ENCODE results near the gene FKBP2. TPM values are rescaled to one million over a fixed set of nuclear protein-coding genes. Genes with fewer than 3 reads are reported as not detected.

Gene FKBP2
- total and polyA plus RNA-seq, 2 of the 13 experiments (the other 11 are each of a cell fraction or from before 2014, with no cell fraction given) = 30.1 to 53.3 TPM

DNA sequence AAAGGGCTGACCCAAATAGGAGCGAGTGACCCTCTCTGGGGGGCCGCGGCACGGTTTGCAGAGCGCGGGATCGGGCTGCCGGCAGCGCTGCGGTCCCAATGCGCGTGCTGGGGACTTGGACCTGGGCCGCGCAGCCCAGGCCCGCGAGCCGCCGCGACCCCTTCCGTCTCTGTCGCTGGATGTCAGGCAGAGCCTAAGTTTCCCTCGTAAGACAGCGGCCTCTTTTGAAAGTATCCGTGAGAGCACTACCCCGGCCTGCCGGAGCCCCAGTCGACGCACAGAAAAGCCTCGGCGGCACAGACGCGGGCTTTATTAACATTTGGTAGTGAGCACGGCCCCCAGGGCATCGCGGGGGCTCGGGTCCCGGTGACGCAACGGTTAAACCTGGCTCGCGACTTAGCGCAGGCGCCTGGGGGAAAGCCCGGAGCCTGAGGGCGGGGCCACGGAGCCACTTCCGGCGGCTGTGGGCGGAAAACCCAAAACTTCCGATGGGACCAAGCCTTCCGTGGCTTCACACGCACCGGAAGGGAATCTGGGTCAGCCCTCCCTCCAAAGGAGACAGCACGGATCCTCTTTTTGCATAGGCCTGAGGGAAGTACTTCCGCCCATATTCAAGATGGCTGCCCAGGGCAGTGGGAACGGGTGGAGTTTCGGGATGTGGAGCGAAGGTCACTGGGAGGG, 28.8 kb downstream of the FKBP2 start (continued):
- TF ChIP-seq, protein P1, sequence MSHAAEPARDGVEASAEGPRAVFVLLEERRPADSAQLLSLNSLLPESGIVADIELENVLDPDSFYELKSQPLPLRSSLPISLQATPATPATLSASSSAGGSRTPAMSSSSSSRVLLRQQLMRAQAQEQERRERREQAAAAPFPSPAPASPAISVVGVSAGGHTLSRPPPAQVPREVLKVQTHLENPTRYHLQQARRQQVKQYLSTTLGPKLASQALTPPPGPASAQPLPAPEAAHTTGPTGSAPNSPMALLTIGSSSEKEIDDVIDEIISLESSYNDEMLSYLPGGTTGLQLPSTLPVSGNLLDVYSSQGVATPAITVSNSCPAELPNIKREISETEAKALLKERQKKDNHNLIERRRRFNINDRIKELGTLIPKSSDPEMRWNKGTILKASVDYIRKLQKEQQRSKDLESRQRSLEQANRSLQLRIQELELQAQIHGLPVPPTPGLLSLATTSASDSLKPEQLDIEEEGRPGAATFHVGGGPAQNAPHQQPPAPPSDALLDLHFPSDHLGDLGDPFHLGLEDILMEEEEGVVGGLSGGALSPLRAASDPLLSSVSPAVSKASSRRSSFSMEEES (CRISPR knock-in tag; IDR thresholded peaks at IDR 0.05) = peak; percentile 30; the same call in 1 of the 2 replicates
- TF ChIP-seq TSC22D2 (CRISPR knock-in tag; IDR thresholded peaks at IDR 0.05; ENCODE audit: borderline replicate concordance) (peak; percentile 11; the same call in 1 of the 2 replicates), BHLHE40 (IDR thresholded peaks at IDR 0.05; ENCODE audit: low read length) (no peak), MLLT10 (CRISPR knock-in tag; IDR thresholded peaks at IDR 0.05) (no peak), NBN (conservative IDR thresholded peaks at IDR 0.05) (no peak), POGZ (CRISPR knock-in tag; IDR thresholded peaks at IDR 0.05) (peak; percentile 36; the same call in 1 of the 2 replicates), HMG20A (CRISPR knock-in tag; IDR thresholded peaks at IDR 0.05; ENCODE audit: borderline replicate concordance) (no peak), ZNF3 (CRISPR knock-in tag; IDR thresholded peaks at IDR 0.05) (0 out of 2 replicates have a peak, but pooled peaks have one; percentile 9), MTF2 (CRISPR knock-in tag; IDR thresholded peaks at IDR 0.05; ENCODE audit: borderline replicate concordance) (peak; percentile 92; the same call in 1 of the 2 replicates), ZNF441 (CRISPR knock-in tag; IDR thresholded peaks at IDR 0.05; ENCODE audit: borderline replicate concordance) (no peak), CEBPG (CRISPR knock-in tag; IDR thresholded peaks at IDR 0.05) (peak; percentile 88), ZNF883 (CRISPR knock-in tag; IDR thresholded peaks at IDR 0.05; ENCODE audit: not compliant biosample characterization) (peak; percentile 59), RFX3 (CRISPR knock-in tag; IDR thresholded peaks at IDR 0.05) (0 out of 2 replicates have a peak, but pooled peaks have one; percentile 13), FOXO1 (CRISPR knock-in tag; IDR thresholded peaks at IDR 0.05) (peak; percentile 9; the same call in 1 of the 2 replicates), ZSCAN21 (CRISPR knock-in tag; IDR thresholded peaks at IDR 0.05; ENCODE audit: borderline replicate concordance) (peak; percentile 32; the same call in 1 of the 2 replicates), TCF7L2 (IDR thresholded peaks at IDR 0.05; ENCODE audit: low read depth, low read length) (no peak), ISL2 (CRISPR knock-in tag; IDR thresholded peaks at IDR 0.05) (peak; percentile 29), ZNF12 (CRISPR knock-in tag; IDR thresholded peaks at IDR 0.05) (no peak)
- TF ChIP-seq, protein P2, sequence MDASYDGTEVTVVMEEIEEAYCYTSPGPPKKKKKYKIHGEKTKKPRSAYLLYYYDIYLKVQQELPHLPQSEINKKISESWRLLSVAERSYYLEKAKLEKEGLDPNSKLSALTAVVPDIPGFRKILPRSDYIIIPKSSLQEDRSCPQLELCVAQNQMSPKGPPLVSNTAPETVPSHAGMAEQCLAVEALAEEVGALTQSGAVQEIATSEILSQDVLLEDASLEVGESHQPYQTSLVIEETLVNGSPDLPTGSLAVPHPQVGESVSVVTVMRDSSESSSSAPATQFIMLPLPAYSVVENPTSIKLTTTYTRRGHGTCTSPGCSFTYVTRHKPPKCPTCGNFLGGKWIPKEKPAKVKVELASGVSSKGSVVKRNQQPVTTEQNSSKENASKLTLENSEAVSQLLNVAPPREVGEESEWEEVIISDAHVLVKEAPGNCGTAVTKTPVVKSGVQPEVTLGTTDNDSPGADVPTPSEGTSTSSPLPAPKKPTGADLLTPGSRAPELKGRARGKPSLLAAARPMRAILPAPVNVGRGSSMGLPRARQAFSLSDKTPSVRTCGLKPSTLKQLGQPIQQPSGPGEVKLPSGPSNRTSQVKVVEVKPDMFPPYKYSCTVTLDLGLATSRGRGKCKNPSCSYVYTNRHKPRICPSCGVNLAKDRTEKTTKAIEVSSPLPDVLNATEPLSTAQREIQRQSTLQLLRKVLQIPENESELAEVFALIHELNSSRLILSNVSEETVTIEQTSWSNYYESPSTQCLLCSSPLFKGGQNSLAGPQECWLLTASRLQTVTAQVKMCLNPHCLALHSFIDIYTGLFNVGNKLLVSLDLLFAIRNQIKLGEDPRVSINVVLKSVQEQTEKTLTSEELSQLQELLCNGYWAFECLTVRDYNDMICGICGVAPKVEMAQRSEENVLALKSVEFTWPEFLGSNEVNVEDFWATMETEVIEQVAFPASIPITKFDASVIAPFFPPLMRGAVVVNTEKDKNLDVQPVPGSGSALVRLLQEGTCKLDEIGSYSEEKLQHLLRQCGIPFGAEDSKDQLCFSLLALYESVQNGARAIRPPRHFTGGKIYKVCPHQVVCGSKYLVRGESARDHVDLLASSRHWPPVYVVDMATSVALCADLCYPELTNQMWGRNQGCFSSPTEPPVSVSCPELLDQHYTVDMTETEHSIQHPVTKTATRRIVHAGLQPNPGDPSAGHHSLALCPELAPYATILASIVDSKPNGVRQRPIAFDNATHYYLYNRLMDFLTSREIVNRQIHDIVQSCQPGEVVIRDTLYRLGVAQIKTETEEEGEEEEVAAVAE (CRISPR knock-in tag; IDR thresholded peaks at IDR 0.05; ENCODE audit: borderline replicate concordance) = peak; percentile 73; the same call in 1 of the 2 replicates
- TF ChIP-seq, protein P3, sequence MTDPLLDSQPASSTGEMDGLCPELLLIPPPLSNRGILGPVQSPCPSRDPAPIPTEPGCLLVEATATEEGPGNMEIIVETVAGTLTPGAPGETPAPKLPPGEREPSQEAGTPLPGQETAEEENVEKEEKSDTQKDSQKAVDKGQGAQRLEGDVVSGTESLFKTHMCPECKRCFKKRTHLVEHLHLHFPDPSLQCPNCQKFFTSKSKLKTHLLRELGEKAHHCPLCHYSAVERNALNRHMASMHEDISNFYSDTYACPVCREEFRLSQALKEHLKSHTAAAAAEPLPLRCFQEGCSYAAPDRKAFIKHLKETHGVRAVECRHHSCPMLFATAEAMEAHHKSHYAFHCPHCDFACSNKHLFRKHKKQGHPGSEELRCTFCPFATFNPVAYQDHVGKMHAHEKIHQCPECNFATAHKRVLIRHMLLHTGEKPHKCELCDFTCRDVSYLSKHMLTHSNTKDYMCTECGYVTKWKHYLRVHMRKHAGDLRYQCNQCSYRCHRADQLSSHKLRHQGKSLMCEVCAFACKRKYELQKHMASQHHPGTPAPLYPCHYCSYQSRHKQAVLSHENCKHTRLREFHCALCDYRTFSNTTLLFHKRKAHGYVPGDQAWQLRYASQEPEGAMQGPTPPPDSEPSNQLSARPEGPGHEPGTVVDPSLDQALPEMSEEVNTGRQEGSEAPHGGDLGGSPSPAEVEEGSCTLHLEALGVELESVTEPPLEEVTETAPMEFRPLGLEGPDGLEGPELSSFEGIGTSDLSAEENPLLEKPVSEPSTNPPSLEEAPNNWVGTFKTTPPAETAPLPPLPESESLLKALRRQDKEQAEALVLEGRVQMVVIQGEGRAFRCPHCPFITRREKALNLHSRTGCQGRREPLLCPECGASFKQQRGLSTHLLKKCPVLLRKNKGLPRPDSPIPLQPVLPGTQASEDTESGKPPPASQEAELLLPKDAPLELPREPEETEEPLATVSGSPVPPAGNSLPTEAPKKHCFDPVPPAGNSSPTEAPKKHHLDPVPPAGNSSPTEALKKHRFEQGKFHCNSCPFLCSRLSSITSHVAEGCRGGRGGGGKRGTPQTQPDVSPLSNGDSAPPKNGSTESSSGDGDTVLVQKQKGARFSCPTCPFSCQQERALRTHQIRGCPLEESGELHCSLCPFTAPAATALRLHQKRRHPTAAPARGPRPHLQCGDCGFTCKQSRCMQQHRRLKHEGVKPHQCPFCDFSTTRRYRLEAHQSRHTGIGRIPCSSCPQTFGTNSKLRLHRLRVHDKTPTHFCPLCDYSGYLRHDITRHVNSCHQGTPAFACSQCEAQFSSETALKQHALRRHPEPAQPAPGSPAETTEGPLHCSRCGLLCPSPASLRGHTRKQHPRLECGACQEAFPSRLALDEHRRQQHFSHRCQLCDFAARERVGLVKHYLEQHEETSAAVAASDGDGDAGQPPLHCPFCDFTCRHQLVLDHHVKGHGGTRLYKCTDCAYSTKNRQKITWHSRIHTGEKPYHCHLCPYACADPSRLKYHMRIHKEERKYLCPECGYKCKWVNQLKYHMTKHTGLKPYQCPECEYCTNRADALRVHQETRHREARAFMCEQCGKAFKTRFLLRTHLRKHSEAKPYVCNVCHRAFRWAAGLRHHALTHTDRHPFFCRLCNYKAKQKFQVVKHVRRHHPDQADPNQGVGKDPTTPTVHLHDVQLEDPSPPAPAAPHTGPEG (CRISPR knock-in tag; IDR thresholded peaks at IDR 0.05) = peak; percentile 21; the same call in 1 of the 2 replicates

Data from HepG2 (cell line).